GM12865 (cell line): ENCODE measurements around the gene PTPN7.
"Not testable (repeated sequence)": the region's sequence is repeated elsewhere in the genome, so short reads cannot be mapped to it uniquely, and the experiment has no call there.

Source experiments
- DNase-seq: peaks from one replicate; pipeline ENCODE4 v3.0.0; 2010; ENCODE audit warnings: low read depth
- H3K4me3 ChIP-seq: 2 replicates; pipeline ENCODE4 v1.5.1; 2011; ENCODE audit warnings: mild to moderate bottlenecking, low read depth, low read length, control low read depth
- TF ChIP-seq, protein P1 (sequence below): IDR thresholded peaks from 2 replicates; pipeline ENCODE4 v1.5.1; 2011; ENCODE audit warnings: low read length, control low read depth, low read depth, inconsistent platforms; ENCODE audit not compliant: insufficient read depth; ENCODE audit errors: missing control alignments

The PTPN7 gene

DNA sequence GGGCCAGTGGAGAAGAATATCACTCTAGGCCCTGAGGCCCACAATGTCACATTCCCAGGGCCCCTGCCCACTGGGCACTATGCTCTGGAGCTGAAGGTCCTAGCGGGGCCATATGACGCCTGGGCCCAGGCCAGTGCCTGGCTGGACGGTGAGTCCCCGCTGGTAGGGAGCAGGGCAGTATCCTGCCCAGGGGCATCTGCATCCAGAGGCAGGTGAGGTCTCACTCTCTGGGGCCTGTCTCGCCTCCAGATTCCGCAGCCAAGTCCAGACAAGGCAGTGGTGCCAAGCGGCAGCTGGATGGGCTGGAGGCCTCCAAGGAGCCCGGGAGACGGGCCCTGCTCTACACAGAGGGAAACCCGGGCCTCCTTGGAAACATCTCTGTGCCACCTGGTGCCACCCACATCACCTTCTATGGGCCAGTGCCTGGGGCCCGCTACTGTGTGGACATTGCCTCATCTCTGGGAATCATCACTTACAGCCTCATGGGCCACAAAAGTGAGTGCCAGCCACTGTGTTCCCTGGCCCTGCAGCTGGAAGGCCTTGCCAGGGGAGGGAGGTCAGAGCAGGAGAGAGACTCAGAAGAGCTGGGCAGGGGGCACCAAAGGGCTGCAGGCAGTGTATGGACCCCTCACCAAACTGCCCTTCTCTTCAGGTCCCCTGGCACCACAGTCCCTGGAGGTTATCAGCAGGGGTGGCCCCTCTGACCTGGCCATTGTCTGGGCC, 11.1 kb upstream of the PTPN7 start:
- DNase-seq: no peak
- H3K4me3 ChIP-seq: no peak overlapping the region
- TF ChIP-seq, protein P1, sequence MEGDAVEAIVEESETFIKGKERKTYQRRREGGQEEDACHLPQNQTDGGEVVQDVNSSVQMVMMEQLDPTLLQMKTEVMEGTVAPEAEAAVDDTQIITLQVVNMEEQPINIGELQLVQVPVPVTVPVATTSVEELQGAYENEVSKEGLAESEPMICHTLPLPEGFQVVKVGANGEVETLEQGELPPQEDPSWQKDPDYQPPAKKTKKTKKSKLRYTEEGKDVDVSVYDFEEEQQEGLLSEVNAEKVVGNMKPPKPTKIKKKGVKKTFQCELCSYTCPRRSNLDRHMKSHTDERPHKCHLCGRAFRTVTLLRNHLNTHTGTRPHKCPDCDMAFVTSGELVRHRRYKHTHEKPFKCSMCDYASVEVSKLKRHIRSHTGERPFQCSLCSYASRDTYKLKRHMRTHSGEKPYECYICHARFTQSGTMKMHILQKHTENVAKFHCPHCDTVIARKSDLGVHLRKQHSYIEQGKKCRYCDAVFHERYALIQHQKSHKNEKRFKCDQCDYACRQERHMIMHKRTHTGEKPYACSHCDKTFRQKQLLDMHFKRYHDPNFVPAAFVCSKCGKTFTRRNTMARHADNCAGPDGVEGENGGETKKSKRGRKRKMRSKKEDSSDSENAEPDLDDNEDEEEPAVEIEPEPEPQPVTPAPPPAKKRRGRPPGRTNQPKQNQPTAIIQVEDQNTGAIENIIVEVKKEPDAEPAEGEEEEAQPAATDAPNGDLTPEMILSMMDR: no peak

DNA sequence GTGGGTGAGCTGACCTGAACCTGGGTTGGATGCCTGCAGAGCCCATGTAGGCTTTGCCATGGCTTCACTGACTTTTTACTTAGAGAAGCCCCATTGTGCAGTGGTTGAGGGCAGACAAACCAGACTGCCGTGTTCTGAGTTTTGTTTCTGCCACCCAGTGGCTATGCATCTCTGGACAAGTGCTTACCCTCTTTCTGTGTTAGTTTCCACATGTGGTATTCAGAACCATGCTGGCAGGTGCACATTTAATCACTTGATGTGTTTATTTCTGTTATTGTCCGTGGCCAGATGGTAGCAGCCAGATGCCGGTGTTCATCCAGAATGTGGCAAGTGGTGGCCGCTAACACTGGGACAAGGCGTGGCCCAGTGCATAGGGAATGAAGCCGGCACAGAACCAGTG, 10.3 kb upstream of the PTPN7 start:
- TF ChIP-seq, protein P1: no peak
- DNase-seq: no peak
- no peak overlapping the region for H3K4me3 ChIP-seq

DNA sequence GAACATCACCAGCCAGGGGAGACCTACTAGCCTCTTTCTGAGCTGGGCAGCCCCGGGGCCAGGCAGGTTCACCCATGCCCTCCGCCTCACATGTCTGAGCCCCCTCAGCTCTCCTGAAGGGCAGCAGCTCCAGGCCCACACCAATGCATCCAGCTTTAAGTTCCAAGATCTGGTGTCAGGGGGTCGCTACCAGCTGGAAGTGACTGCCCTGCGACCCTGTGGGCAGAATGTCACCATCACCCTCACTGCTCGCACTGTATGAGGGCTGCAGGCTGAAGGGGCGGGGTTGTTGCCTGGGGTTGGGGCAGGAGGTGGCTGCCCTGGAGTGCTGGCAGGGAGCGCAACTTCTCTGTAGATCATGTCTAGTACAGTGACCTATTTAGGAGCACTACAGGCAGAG, 8.5 kb upstream of the PTPN7 start:
- no peak overlapping the region for H3K4me3 ChIP-seq
- no peak for DNase-seq
- TF ChIP-seq, protein P1: no peak

DNA sequence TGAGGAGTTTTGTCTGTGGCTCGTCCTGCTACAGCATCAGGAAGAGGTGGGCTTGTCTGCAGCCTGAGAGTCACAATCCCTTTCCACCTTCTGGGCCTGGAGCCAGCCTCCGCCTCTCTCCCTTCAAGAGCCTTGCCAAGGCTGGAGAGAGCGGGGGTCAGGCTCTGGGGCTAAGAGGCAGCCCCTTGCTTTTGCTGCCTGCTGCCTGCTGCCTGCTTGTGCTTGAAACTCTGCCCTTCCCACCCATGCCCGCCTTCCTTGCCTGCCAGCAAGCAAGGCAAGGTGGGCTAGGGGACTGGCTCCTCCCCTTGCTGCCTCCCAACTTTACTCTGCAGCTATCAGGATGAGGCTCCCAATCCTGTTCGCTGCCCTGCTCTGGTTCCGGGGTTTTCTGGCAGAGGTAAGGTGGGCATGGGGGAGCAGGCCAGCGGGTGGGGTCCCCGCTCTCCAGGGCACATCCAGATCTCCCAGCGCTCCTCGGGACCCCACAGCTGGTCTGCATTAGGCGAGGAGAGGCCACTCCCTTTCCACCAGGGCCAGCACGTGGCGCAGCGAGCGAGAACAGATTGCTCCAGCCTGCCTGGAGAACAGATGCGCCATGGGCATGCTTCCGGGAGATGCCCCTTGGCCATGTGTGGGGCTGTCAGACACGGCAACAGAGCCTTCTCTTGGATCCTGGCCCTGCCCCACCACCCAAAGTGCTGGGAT, 7.5 kb upstream of the PTPN7 start:
- DNase-seq: no peak
- TF ChIP-seq, protein P1: no peak
- no peak overlapping the region for H3K4me3 ChIP-seq

DNA sequence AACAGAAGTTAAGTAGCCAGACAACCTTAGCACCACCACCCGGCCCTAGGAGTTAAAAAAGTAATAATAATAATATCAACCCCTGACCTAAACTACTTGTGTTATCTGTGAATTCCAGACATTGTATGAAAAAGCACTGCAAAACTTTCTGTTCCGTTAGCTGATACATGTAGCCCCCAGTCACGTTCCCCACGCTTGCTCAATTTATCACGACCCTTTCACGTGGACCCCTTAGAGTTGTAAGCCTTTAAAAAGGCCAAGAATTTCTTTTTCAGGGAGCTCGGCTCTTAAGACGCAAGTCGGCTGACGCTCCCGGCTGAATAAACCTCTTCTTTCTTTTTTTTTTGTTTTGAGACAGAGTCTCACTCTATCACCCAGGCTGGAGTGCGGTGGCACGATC, 6.7 kb upstream of the PTPN7 start:
- H3K4me3 ChIP-seq, DNase-seq: not testable (repeated sequence)

DNA sequence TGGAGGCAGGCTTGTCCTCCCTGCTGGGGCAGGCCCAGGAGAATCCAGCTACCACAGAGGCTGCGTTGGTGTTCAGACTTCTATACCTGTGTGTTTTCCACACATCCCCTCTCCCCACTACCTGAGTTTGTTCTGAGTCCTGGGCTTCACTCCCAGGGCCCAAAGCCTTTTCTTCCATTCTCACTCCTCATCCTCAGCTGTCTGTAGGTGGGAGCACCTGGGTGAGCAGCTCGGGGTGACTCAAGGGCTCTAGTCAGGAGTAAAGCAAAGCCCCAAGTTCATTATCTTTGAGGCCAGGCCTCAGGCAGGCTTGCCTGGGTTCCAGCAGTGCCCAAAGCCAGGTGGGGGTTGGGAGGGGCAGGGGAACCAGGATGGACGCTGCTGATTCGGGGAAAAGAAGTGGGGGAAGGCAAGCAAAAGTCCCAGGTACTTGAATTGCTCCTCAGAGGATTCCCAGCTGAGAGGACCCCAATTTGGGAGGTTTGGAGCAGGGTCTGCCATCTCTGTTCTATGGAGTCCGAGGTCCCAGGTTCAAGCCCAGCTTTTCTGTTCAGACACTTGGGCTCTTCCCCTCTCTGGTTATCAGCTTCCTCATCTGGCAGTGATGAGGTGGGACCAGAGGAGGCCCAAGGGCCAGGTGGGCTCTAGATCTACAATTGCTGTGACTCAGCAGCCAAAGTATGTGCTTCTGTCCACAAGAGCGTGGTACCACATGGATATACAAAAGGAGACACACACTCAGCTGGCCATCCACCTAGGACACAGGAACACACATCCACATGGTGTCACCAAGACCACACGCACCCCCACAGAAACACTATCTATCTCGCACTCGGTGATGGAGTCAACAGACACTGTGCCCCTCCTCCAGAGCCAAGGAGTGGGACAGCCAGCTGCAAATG, 5.8 kb upstream of the PTPN7 start:
- no peak for DNase-seq
- H3K4me3 ChIP-seq: no peak overlapping the region
- TF ChIP-seq, protein P1: no peak
